Stimulated activated CD4-positive, alpha-beta T cell treated with anti-CD3 and anti-CD28 coated beads, Interleukin-4, amount 100 ng/mL, for 24 hours (primary cell): ENCODE data around the gene GAA.
A peak's percentile ranks its signal among the peaks of the same experiment; 100 is the strongest.
"Not testable (repeated sequence)": the region's sequence is repeated elsewhere in the genome, so short reads cannot be mapped to it uniquely, and the experiment has no call there.

Experiments
- DNase-seq: peaks from one replicate; pipeline ENCODE4 v3.0.0-alpha.2; 2020

The GAA gene

GRCh38 chr17:80147035-80147822, 45.8 kb downstream of the GAA start, which contains the start of gene EIF4A3:
Gene EIF4A3 (minus strand): TSS chr17:80147128. CDS start chr17:80146961, 167 bp downstream.
- DNase-seq = peak; percentile 97

DNA sequence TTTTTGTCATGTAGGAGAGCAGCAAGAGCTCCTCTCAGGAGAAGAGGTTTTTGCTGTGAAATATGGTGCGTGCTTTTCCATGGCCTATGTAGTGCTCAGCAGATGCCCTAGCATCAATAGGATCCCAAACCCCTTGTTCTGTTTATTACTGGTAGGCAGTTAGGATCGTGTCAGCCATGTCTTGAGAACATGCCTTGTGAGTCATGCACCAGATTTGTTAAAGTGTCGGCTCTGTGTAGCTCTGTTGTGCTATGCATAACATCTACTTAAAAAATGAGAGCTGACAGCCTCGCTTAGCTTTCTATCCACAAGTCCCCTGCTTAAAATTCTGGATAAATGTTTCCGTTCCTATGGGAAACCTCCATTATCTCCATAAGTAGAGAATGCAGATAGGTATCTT, 50.0 kb downstream of the GAA start:
- no peak for DNase-seq

GRCh38 chr17:80152081-80152702, 50.8 kb downstream of the GAA start:
- no peak for DNase-seq

DNA sequence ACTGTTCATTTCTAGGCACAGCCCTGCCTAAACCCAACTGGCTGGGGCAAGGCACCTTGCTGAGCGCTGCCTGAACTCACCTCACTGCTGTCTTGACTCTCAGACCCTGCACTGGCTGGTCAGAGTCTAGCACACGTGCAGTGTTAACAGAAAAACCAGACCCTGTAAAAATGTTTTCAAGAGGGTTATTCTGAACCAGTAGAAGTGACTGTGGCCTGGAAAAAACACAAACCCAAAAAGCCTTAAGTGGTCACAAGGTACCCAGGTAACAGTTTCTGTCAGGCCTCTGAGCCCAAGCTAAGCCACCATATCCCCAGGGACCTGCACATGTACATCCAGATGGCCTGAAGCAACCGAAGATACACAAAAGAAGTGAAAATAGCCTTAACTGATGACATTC, 51.6 kb downstream of the GAA start:
- no peak for DNase-seq

DNA sequence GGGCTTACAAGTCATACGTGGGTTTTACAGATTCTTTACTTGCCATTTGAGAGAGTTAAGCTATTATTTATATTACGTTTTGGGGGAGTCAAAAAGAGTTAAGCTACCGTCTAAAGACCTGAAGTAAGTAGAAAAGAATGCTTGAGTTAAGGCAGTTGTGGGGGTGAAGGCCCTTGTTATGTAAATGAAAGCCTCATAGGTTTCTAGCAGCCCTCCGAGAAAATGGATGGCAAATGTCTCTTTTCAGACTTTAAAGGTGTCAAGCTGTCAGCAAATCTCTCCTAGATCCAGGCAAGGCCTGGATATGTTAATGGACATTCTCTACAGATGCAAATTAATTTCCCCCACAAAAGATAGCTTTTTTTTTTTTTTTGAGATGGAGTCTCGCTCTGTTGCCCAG, 52.8 kb downstream of the GAA start:
- DNase-seq = no peak

DNA sequence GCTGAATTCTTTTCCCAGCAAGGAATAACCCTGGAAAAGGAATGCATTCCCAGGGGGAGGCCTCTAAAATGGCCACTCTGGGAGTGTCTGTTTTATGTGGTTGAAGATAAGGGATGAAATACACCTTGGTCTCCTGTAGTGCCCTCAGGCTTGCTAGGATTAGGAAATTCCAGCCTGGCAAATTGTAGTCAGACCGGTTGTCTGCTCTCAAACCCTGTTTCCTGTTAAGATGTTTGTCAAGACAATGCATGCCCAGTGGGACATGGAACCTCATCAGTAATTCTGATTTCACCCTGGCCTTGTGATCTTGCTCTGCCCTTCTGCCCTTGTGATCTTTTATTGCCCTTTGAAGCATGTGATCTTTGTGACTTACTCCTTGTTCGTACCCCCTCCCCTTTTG, 54.2 kb downstream of the GAA start:
- not testable (repeated sequence) for DNase-seq

DNA sequence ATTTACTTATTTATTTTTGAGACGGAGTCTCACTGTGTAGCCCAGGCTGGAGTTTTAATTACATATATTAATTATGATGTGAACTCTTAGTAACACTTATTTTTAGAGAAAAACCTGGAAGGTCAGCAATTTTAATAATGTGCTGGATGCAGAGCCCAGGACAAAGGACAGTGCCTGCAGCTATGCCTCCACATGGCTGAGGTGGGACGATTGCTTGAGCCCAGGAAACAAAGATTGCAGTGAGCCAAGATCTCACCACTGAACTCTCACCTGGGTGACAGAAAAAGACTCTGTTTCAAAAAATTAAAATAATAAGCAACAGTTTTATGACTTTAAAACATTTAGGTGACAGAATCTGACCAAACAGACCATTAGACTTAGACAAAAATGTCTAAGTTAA, 57.5 kb downstream of the GAA start:
- DNase-seq = no peak

DNA sequence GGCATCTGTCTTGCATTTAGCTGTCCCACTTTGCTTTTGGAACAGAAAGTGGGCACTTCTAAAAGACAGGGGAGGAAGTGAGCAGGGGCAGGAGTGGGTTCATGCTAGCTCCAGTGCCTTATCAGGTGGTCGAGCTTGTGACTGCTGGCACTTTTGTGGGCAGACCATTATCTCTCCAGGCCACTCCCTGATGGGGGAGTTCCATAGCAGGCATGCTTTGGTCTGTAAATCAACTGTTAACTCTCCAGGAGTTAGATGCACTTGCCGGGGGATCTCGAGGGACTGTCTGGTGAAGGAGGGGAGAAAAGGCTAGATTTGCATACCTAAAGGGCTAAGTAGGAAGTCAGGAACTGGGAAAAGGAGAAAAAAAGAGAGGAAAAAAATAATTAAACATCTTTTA, 59.2 kb downstream of the GAA start:
- no peak for DNase-seq

GRCh38 chr17:80163336-80163735, 62.0 kb downstream of the GAA start:
- DNase-seq = no peak

DNA sequence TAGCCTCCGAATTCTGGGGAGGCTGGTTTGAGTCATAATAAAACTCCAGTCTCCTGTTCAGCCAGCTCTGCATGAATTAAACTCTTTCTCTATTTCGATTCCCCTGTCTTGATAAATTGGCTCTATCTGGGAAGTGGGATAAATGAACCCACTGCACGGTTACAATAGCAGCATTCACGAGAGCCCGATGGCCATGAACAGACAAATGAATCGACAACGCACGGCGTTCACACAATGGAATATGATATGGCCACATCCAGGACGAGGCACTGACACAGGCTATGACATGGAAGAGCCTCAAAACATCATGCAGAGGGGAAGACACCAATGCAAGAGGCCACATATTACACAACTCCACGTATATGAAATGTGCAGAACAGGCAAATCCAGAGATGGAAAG, 62.8 kb downstream of the GAA start:
- DNase-seq = no peak

DNA sequence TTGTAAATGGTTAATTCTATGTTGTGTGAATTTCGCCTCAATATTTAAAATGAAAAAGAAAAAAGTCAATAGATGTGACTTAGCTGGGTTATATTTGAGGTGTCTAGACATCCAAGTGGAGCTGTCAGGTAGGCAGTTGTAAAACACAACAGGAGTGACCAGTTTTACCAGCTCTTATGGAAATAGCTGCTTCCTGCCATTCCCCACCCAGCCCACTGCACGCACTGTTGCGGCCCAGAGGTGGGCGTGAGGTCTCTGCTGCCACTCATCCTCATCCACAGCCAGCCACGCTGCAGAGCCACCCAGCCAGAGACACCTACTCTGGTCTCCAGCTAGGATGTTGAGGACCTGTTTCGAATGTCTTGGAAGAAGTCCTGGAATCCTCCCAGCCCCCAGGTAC, 65.1 kb downstream of the GAA start:
- no peak for DNase-seq

DNA sequence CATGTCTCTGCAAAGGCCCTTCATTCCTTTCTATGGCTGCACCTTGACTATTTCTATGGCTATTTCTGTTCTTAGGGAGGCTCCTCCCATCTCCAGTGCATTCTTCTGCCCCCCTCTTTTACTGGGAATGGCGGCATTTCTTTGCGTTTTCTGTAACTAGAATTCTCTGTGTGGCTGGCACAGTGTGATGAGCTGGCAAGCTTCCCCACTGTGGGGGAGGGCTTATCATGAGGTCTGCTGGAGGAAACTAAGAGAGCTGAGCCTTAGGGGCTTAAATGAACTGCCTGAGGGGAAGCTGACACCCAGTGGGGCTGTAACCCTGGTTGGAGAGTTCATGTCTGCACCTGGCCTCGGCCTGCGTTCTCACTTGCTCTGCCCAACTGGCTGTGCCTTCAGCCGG, 67.0 kb downstream of the GAA start:
- no peak for DNase-seq

- no peak for DNase-seq
Measured at GRCh38 chr17:80169107-80169506, 67.7 kb downstream of the GAA start.
